IPS DF 4.7 (cell line): ENCODE measurements around the gene FOXP1.

Source experiments
- DNase-seq: peaks from one replicate; pipeline ENCODE4 v3.0.0-alpha.2; 2013; ENCODE audit warnings: low spot score; ENCODE audit errors: extremely low read depth

The FOXP1 gene

GRCh38 chr3:71509066-71509465, 74.5 kb downstream of the FOXP1 start:
- no peak for DNase-seq

GRCh38 chr3:71505767-71506350, 77.7 kb downstream of the FOXP1 start:
- no peak for DNase-seq

GRCh38 chr3:71504250-71505036, 79.1 kb downstream of the FOXP1 start:
- DNase-seq: no peak

GRCh38 chr3:71503525-71504249, 79.8 kb downstream of the FOXP1 start:
- DNase-seq: no peak

- DNase-seq: no peak
These were observed 81.4 kb downstream of the FOXP1 start for GRCh38 chr3:71502066-71502625.

- DNase-seq: no peak
These were observed 82.8 kb downstream of the FOXP1 start for GRCh38 chr3:71500696-71501095.

- DNase-seq: no peak
These were observed 84.2 kb downstream of the FOXP1 start for GRCh38 chr3:71499227-71499876.

- no peak for DNase-seq
These were observed 85.0 kb downstream of the FOXP1 start for GRCh38 chr3:71498543-71498942.

GRCh38 chr3:71497971-71498444, 85.5 kb downstream of the FOXP1 start:
- no peak for DNase-seq

GRCh38 chr3:71497367-71497897, 86.1 kb downstream of the FOXP1 start:
- DNase-seq: no peak

GRCh38 chr3:71495708-71496472, 87.6 kb downstream of the FOXP1 start:
- no peak for DNase-seq

- DNase-seq: no peak
These were observed 89.3 kb downstream of the FOXP1 start for GRCh38 chr3:71494212-71494611.

- DNase-seq: no peak
These were observed 90.4 kb downstream of the FOXP1 start for GRCh38 chr3:71492974-71493771.

- DNase-seq: no peak
These were observed 91.0 kb downstream of the FOXP1 start for GRCh38 chr3:71492566-71492965.

GRCh38 chr3:71491154-71491752, 92.3 kb downstream of the FOXP1 start:
- no peak for DNase-seq

GRCh38 chr3:71490692-71491091, 92.8 kb downstream of the FOXP1 start:
- no peak for DNase-seq

GRCh38 chr3:71489315-71489761, 94.2 kb downstream of the FOXP1 start:
- DNase-seq: no peak

- DNase-seq: no peak
These were observed 94.6 kb downstream of the FOXP1 start for GRCh38 chr3:71488882-71489281.

- DNase-seq: no peak
These were observed 95.1 kb downstream of the FOXP1 start for GRCh38 chr3:71488391-71488809.
